Endodermal cell (in vitro differentiated cells): ENCODE data around the gene XK. TPM values are rescaled to one million over a fixed set of nuclear protein-coding genes. Genes with fewer than 3 reads are reported as not detected.

Experiments used
- DNase-seq: peaks from one replicate; pipeline ENCODE4 v3.0.0-alpha.2; 2017
- H3K27ac ChIP-seq: 2 replicates; pipeline ENCODE4 v1.5.1; 2013; ENCODE audit warnings: mild to moderate bottlenecking, low read depth, low read length, moderate library complexity
- H3K27me3 ChIP-seq: 2 replicates; pipeline ENCODE4 v1.6.1; 2013; ENCODE audit warnings: mild to moderate bottlenecking, low read length, moderate library complexity; ENCODE audit not compliant: insufficient read depth, control insufficient read depth, poor library complexity, severe bottlenecking
- H3K36me3 ChIP-seq: 2 replicates; pipeline ENCODE4 v1.7.0; 2013; ENCODE audit warnings: mild to moderate bottlenecking, low read length, moderate library complexity; ENCODE audit not compliant: control insufficient read depth, insufficient read depth
- H3K4me1 ChIP-seq: one replicate; pipeline ENCODE4 v1.7.0; 2013; ENCODE audit warnings: low read length; ENCODE audit not compliant: control insufficient read depth, insufficient read depth
- H3K4me3 ChIP-seq: 2 replicates; pipeline ENCODE4 v1.5.1; 2013; ENCODE audit warnings: mild to moderate bottlenecking, low read length, moderate library complexity
- H3K9ac ChIP-seq: 2 replicates; pipeline ENCODE4 v1.6.1; 2013; ENCODE audit warnings: mild to moderate bottlenecking, low read length, moderate library complexity; ENCODE audit not compliant: poor library complexity, severe bottlenecking; ENCODE audit errors: extremely low read depth
- H3K9me3 ChIP-seq: 2 replicates; pipeline ENCODE4 v1.6.1; 2013; ENCODE audit warnings: mild to moderate bottlenecking, low read length, moderate library complexity; ENCODE audit not compliant: control insufficient read depth
- H3K27ac Mint-ChIP-seq: 2 replicates; pipeline ENCODE4 v1.8.0; 2020; ENCODE audit warnings: mixed read lengths
- H3K27me3 Mint-ChIP-seq: 2 replicates; pipeline ENCODE4 v1.8.0; 2021; ENCODE audit warnings: mild to moderate bottlenecking, mixed read lengths; ENCODE audit not compliant: insufficient read depth
- H3K36me3 Mint-ChIP-seq: 2 replicates; pipeline ENCODE4 v1.8.0; 2020; ENCODE audit warnings: low read depth, mixed read lengths
- H3K4me1 Mint-ChIP-seq: 2 replicates; pipeline ENCODE4 v1.8.0; 2020; ENCODE audit warnings: mixed read lengths
- H3K4me3 Mint-ChIP-seq: 2 replicates; pipeline ENCODE4 v1.8.0; 2020; ENCODE audit warnings: mild to moderate bottlenecking, moderate library complexity, mixed read lengths
- H3K9me3 Mint-ChIP-seq: 2 replicates; pipeline ENCODE4 v1.8.0; 2020; ENCODE audit warnings: mild to moderate bottlenecking, mixed read lengths
- CTCF ChIP-seq: fragments of 200-600 bp; sonication (generic); conservative IDR thresholded peaks from 2 replicates; pipeline ENCODE4 v1.5.0; 2021; ENCODE audit warnings: antibody characterized with exemption, mild to moderate bottlenecking
- WGBS, 2 experiments: methylation state at CpG; one replicate each; pipeline versions ENCODE4 v1.1.5 to v1.1.7; 2013; ENCODE audit warnings: missing lambda C conversion rate in 2 of 2, mixed read lengths in 1 of 2; ENCODE audit not compliant: insufficient coverage in 1 of 2, insufficient read length in 1 of 2; 5-methylcytosine and 5-hydroxymethylcytosine counted together
- total RNA-seq, 2 donors: library from RNA; stranded (reverse); fragmentation: NEBNext Ultra II Directional in 1 of 2; extraction: Animal tissue kit (Norgen Biotek cat#: 25700) in 1 of 2; gene quantifications; 2 replicates in 1 of 2; 3 replicates in 1 of 2; pipeline ENCODE4 v1.2.1, GENCODE V29; 2021

The XK gene
- total RNA-seq, 2 donors from 2014 or later, result 0.13 to 0.49 TPM

- Histone ChIP-seq H3K27me3 (no peaks in the 10 kb centered on the region), H3K27ac (no peak overlapping the region), H3K9ac (no peak overlapping the region), H3K4me1 (no peaks in the 10 kb centered on the region), H3K9me3 (no peaks in the 10 kb centered on the region), H3K36me3 (no peaks in the 10 kb centered on the region), H3K4me3 (no peak overlapping the region)
- H3K27me3 Mint-ChIP-seq, result no peaks in the 10 kb centered on the region
- TF ChIP-seq CTCF, result no peak
- no peaks in the 10 kb centered on the region for H3K36me3 Mint-ChIP-seq
- H3K4me3 Mint-ChIP-seq, result no peak overlapping the region
- H3K9me3 Mint-ChIP-seq, result peaks cover 25% of the 10 kb centered on the region
- H3K27ac Mint-ChIP-seq, result no peak overlapping the region
- H3K4me1 Mint-ChIP-seq, result no peaks in the 10 kb centered on the region
- WGBS, 2 experiments, result 100% methylated on average over 1 of the region's 4 CpGs; no CpG with 5 or more reads in 1 of the 2 experiments
- DNase-seq, result no peak
Measured at GRCh38 chrX:37658343-37659030, 27.1 kb upstream of the XK start.

- no peaks in the 10 kb centered on the region for H3K36me3 ChIP-seq
- H3K27ac Mint-ChIP-seq, result no peak overlapping the region
- H3K27me3 Mint-ChIP-seq, result no peaks in the 10 kb centered on the region
- no peak overlapping the region for H3K9ac ChIP-seq
- H3K36me3 Mint-ChIP-seq, result no peaks in the 10 kb centered on the region
- H3K4me3 ChIP-seq, result no peak overlapping the region
- no peak overlapping the region for H3K4me3 Mint-ChIP-seq
- H3K9me3 Mint-ChIP-seq, result peaks cover 25% of the 10 kb centered on the region
- 100% methylated on average over 1 of the region's 1 CpG; no CpG with 5 or more reads in 1 of the 2 experiments for WGBS, 2 experiments
- no peak overlapping the region for H3K27ac ChIP-seq
- H3K4me1 Mint-ChIP-seq, result no peaks in the 10 kb centered on the region
- TF ChIP-seq CTCF, result no peak
- no peak for DNase-seq
- H3K4me1 ChIP-seq, result no peaks in the 10 kb centered on the region
- H3K27me3 ChIP-seq, result no peaks in the 10 kb centered on the region
- H3K9me3 ChIP-seq, result no peaks in the 10 kb centered on the region
Measured at GRCh38 chrX:37659047-37659446, 26.5 kb upstream of the XK start.

GRCh38 chrX:37662181-37662580 is 23.4 kb upstream of the XK start:
- no peaks in the 10 kb centered on the region for H3K4me1 Mint-ChIP-seq
- no peak for TF ChIP-seq CTCF
- no peak overlapping the region for H3K27ac ChIP-seq
- no peaks in the 10 kb centered on the region for H3K36me3 Mint-ChIP-seq
- DNase-seq, result no peak
- no peaks in the 10 kb centered on the region for H3K27me3 Mint-ChIP-seq
- no peak overlapping the region for H3K9ac ChIP-seq
- peaks cover 25% of the 10 kb centered on the region for H3K9me3 Mint-ChIP-seq
- no peak overlapping the region for H3K27ac Mint-ChIP-seq
- no peak overlapping the region for H3K4me3 Mint-ChIP-seq
- 87 to 97% methylated on average over 3 to 4 of the region's 4 CpGs for WGBS, 2 experiments
- H3K4me1 ChIP-seq, result no peaks in the 10 kb centered on the region
- H3K4me3 ChIP-seq, result no peak overlapping the region
- H3K27me3 ChIP-seq, result no peaks in the 10 kb centered on the region
- no peaks in the 10 kb centered on the region for H3K36me3 ChIP-seq
- H3K9me3 ChIP-seq, result no peaks in the 10 kb centered on the region
